Endothelial cell of umbilical vein (primary cell): ENCODE measurements around the gene MRPL9. TPM values are rescaled to one million over a fixed set of nuclear protein-coding genes. Genes with fewer than 3 reads are reported as not detected.

Source experiments
- BruUV-seq: library from RNA; stranded (reverse); fragments of 400-500 nt; replicated peaks from 2 replicates; lab custom pipeline; 2021; lab: Mats Ljungman, UMichigan
- CTCF ChIA-PET: fragments of 300-600, 350-600 bp; sonication (Branson Sonifier 250); formaldehyde crosslinking; loops from one replicate; lab custom pipeline; 2021; ENCODE audit warnings: antibody characterized with exemption, inconsistent platforms; lab: Charles Lee
- POLR2A ChIA-PET: fragments of 300-600, 350-600 bp; sonication (Branson Sonifier 250); formaldehyde crosslinking; loops from one replicate; lab custom pipeline; 2021; ENCODE audit warnings: antibody characterized with exemption, inconsistent platforms; lab: Charles Lee
- DNase-seq: peaks from one replicate; pipeline ENCODE4 v3.0.0-alpha.2; 2011; ENCODE audit warnings: low read depth, low spot score
- FAIRE-seq: peaks from 2 replicates; lab custom pipeline; 2011; peaks lifted over from hg19 to GRCh38; lab: Jason Lieb, UNC
- H2AFZ ChIP-seq: 2 replicates; pipeline ENCODE4 v1.6.0; 2012; ENCODE audit warnings: low read depth, low read length, control low read depth, inconsistent platforms
- H3K27ac ChIP-seq: 2 replicates; pipeline ENCODE4 v1.5.1; 2011; ENCODE audit warnings: low read depth, mild to moderate bottlenecking, control low read depth, low read length, moderate library complexity; ENCODE audit not compliant: insufficient read depth
- H3K27me3 ChIP-seq, 2 experiments: 2 replicates each; pipeline versions ENCODE4 v1.6.0 to v1.6.1; 2011; ENCODE audit warnings: low read length in 2 of 2, mixed read lengths in 1 of 2; ENCODE audit not compliant: control insufficient read depth in 2 of 2, insufficient read depth in 2 of 2
- H3K36me3 ChIP-seq, 2 experiments: 2 replicates in 1 of 2; 3 replicates in 1 of 2; pipeline ENCODE4 v1.5.1; 2011; ENCODE audit warnings: low read length in 2 of 2, mild to moderate bottlenecking in 1 of 2, moderate library complexity in 1 of 2; ENCODE audit not compliant: control insufficient read depth in 2 of 2, insufficient read depth in 2 of 2; ENCODE audit errors: extremely low read depth in 1 of 2
- H3K4me1 ChIP-seq: 3 replicates; pipeline ENCODE4 v1.5.1; 2011; ENCODE audit warnings: mild to moderate bottlenecking, low read length; ENCODE audit not compliant: control insufficient read depth, insufficient read depth; ENCODE audit errors: extremely low read depth
- H3K4me2 ChIP-seq: 2 replicates; pipeline ENCODE4 v1.6.1; 2011; ENCODE audit warnings: low read length, control low read depth, mixed read lengths; ENCODE audit not compliant: insufficient read depth
- H3K4me3 ChIP-seq, 3 experiments: fragments of 200-600 bp in 1 of 3; sonication (generic), shearing (Covaris generic) in 1 of 3; replicated peaks in 1 of 3; 2 replicates each; pipeline ENCODE4 v1.5.1; 2011 to 2016; ENCODE audit warnings: control low read depth in 3 of 3, low read length in 3 of 3, mild to moderate bottlenecking in 2 of 3, inconsistent platforms in 1 of 3, low read depth in 1 of 3, moderate library complexity in 1 of 3; ENCODE audit not compliant: insufficient read depth in 1 of 3
- H3K79me2 ChIP-seq: 2 replicates; pipeline ENCODE4 v1.6.0; 2012; ENCODE audit warnings: low read length, inconsistent platforms; ENCODE audit not compliant: control insufficient read depth, insufficient read depth
- H3K9ac ChIP-seq: replicated peaks from 2 replicates; pipeline ENCODE3; 2011; ENCODE audit warnings: low read length, control low read depth; ENCODE audit not compliant: insufficient read depth; ENCODE audit errors: extremely low read depth
- H3K9me1 ChIP-seq: replicated peaks from 3 replicates; pipeline ENCODE4 v1.6.0; 2011; ENCODE audit warnings: mild to moderate bottlenecking, low read length; ENCODE audit not compliant: control insufficient read depth, insufficient read depth; ENCODE audit errors: extremely low read depth
- H3K9me3 ChIP-seq: replicated peaks from 2 replicates; pipeline ENCODE4 v1.5.1; 2012; ENCODE audit warnings: low read length, inconsistent platforms; ENCODE audit not compliant: control insufficient read depth, insufficient read depth
- H4K20me1 ChIP-seq: replicated peaks from 2 replicates; pipeline ENCODE3; 2011; ENCODE audit warnings: mild to moderate bottlenecking, low read length; ENCODE audit not compliant: control insufficient read depth, insufficient read depth; ENCODE audit errors: extremely low read depth
- EZH2 ChIP-seq: IDR thresholded peaks from 2 replicates; pipeline ENCODE4 v1.6.1; 2012; ENCODE audit warnings: borderline replicate concordance, low read depth, mild to moderate bottlenecking, moderate library complexity, low read length, inconsistent platforms; ENCODE audit not compliant: severe bottlenecking
- FOS ChIP-seq: IDR thresholded peaks from 2 replicates; pipeline ENCODE4 v1.6.1; 2011; ENCODE audit warnings: mild to moderate bottlenecking, low read length, moderate library complexity, borderline replicate concordance; ENCODE audit not compliant: insufficient read depth
- GATA2 ChIP-seq: IDR thresholded peaks from 2 replicates; pipeline ENCODE4 v1.7.0; 2011; ENCODE audit warnings: low read depth, mild to moderate bottlenecking, moderate library complexity, mixed read lengths, low read length; ENCODE audit not compliant: insufficient read length, insufficient read depth
- JUN ChIP-seq: IDR thresholded peaks from 2 replicates; pipeline ENCODE4 v1.6.1; 2011; ENCODE audit warnings: borderline replicate concordance, low read depth; ENCODE audit not compliant: insufficient read length, insufficient read depth
- MYC ChIP-seq: IDR thresholded peaks from one replicate; pipeline ENCODE4 v1.6.1; 2011; ENCODE audit warnings: mild to moderate bottlenecking, low read depth, low read length
- POLR2A ChIP-seq: IDR thresholded peaks from 2 replicates; pipeline ENCODE4 v1.6.1; 2012; ENCODE audit warnings: low read depth, mild to moderate bottlenecking, control low read depth, low read length
- POLR2AphosphoS5 ChIP-seq: IDR thresholded peaks from 2 replicates; pipeline ENCODE4 v1.6.1; 2012; ENCODE audit warnings: low read depth, mild to moderate bottlenecking, control low read depth, low read length, moderate library complexity; ENCODE audit not compliant: insufficient read depth
- dilution Hi-C: fragments of 300-500 bp; cut with MboI; formaldehyde crosslinking; loops from one replicate; pipeline ENCODE4 v1.15.0; 2019; ENCODE audit warnings: low sequenced_read_pairs; ENCODE audit not compliant: extremely low pct_ligation_motif_present
- intact Hi-C: fragments of 100-400 bp; cut with micrococcal nuclease; formaldehyde crosslinking; loops from one replicate; pipeline ENCODE4 v1.10.0; 2022
- polyA plus RNA-seq, 4 experiments: library from polyadenylated mRNA; depleted of rRNA in 3 of 4; stranded (reverse) in 3 of 4; unstranded in 1 of 4; fragments of >200 nt; gene quantifications; 2 replicates each; pipeline versions ENCODE4 v1.2.1 to v1.2.3, GENCODE V29; 2011 to 2012; ENCODE audit warnings: missing spikeins in 1 of 4
- total RNA-seq: library from RNA; stranded (reverse); gene quantifications from 2 replicates; pipeline ENCODE4 v1.2.3, GENCODE V29; 2021
- TF ChIP-seq, protein P1 (sequence below), 2 donors: IDR thresholded peaks; 1 replicate in 1 of 2; 2 replicates in 1 of 2; pipeline ENCODE4 v1.5.1; 2011; ENCODE audit warnings: low read length in 2 of 2, mild to moderate bottlenecking in 2 of 2, moderate library complexity in 2 of 2, control low read depth in 1 of 2, inconsistent platforms in 1 of 2, low read depth in 1 of 2; ENCODE audit not compliant: insufficient read depth in 1 of 2; ENCODE audit errors: extremely low read depth in 1 of 2
- TF ChIP-seq, protein P2 (sequence below): IDR thresholded peaks from 2 replicates; pipeline ENCODE4 v1.6.1; 2011; ENCODE audit not compliant: insufficient read depth, insufficient read length

MRPL9 gene
- total and polyA plus RNA-seq, 2 donors (not counting 3 experiments of a cell fraction or from before 2014, with no cell fraction given): 79.1 to 112 TPM

DNA sequence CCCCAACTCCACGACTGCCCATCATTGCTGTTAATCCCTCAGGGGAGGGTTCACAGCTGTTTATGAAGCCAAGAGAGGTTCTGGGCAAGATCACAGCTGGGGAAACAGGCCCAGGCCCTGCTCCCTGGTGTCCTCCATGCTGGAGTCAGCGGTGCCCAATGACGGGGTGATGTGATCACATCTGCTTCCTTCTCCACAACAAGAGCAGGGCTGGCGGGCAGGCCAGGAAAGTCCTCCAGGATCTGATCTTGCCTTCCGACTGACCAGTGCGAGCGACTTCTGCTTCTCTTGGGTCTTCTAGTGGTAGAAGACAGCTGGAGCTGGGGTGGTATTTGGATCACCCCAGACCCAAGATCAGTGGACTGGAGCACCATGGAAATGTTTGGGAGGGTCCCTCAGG, 42.9 kb upstream of the MRPL9 start:
- dilution Hi-C loops: no loop called here
- H3K27ac ChIP-seq: no peak overlapping the region
- H3K4me1 ChIP-seq: no peaks in the 10 kb centered on the region
- no peaks in the 10 kb centered on the region for H3K36me3 ChIP-seq
- no peak overlapping the region for H3K9ac ChIP-seq
- no peaks in the 10 kb centered on the region for H4K20me1 ChIP-seq
- TF ChIP-seq POLR2AphosphoS5: no peak
- no peak for TF ChIP-seq POLR2A
- no peak for TF ChIP-seq MYC
- TF ChIP-seq, protein P1, sequence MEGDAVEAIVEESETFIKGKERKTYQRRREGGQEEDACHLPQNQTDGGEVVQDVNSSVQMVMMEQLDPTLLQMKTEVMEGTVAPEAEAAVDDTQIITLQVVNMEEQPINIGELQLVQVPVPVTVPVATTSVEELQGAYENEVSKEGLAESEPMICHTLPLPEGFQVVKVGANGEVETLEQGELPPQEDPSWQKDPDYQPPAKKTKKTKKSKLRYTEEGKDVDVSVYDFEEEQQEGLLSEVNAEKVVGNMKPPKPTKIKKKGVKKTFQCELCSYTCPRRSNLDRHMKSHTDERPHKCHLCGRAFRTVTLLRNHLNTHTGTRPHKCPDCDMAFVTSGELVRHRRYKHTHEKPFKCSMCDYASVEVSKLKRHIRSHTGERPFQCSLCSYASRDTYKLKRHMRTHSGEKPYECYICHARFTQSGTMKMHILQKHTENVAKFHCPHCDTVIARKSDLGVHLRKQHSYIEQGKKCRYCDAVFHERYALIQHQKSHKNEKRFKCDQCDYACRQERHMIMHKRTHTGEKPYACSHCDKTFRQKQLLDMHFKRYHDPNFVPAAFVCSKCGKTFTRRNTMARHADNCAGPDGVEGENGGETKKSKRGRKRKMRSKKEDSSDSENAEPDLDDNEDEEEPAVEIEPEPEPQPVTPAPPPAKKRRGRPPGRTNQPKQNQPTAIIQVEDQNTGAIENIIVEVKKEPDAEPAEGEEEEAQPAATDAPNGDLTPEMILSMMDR (IDR thresholded peaks at IDR 0.05; ENCODE audit: extremely low read depth in 1 of 2, insufficient read depth in 1 of 2, low read depth in 1 of 2, low read length in 2 of 2): no peak
- TF ChIP-seq EZH2: no peak
- TF ChIP-seq GATA2: no peak
- TF ChIP-seq JUN: no peak
- TF ChIP-seq, protein P2, sequence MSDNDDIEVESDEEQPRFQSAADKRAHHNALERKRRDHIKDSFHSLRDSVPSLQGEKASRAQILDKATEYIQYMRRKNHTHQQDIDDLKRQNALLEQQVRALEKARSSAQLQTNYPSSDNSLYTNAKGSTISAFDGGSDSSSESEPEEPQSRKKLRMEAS: no peak
- TF ChIP-seq FOS: no peak
- H3K4me2 ChIP-seq: no peak overlapping the region
- ChIA-PET CTCF (interaction anchor here (0.8 to 2.4 kb wide), 4 partner anchors 17 to 113 kb away, joined by 3 to 8 read pairs (median 4); no protein-coding TSS in a partner anchor), POLR2A (no interaction called here)
- no peaks in the 10 kb centered on the region for H3K79me2 ChIP-seq
- FAIRE-seq: no peak
- no peak overlapping the region for H3K4me3 ChIP-seq
- no peaks in the 10 kb centered on the region for H3K9me3 ChIP-seq
- H2AFZ ChIP-seq: no peak overlapping the region
- no TSS peak for BruUV-seq
- H3K9me1 ChIP-seq: no peaks in the 10 kb centered on the region
- H3K27me3 ChIP-seq: peaks cover 17 to 23% of the 10 kb centered on the region in 2 experiments
- DNase-seq: no peak
- intact Hi-C loops: no loop called here
